DOHH2 (cell line): ENCODE results near the gene OR10A3.

Source experiments
- H3F3A ChIP-seq: fragments of 200-600 bp; sonication (generic), shearing (Covaris generic); 2 replicates; pipeline ENCODE4 v1.6.0; 2016; ENCODE audit warnings: antibody characterized with exemption, mild to moderate bottlenecking; ENCODE audit not compliant: control insufficient read depth, insufficient read depth
- H3K27ac ChIP-seq: fragments of 200-600 bp; sonication (generic); 2 replicates; pipeline ENCODE4 v1.5.1; 2014; ENCODE audit warnings: low read depth, mild to moderate bottlenecking, low read length, moderate library complexity
- H3K27me3 ChIP-seq: fragments of 200-600 bp; sonication (generic); 2 replicates; pipeline ENCODE4 v1.6.1; 2014; ENCODE audit warnings: mild to moderate bottlenecking, low read length, mixed read lengths; ENCODE audit not compliant: control insufficient read depth
- H3K36me3 ChIP-seq: fragments of 200-600 bp; sonication (generic); 2 replicates; pipeline ENCODE4 v1.6.1; 2014; ENCODE audit warnings: mild to moderate bottlenecking, low read length, moderate library complexity, mixed read lengths; ENCODE audit not compliant: control insufficient read depth
- H3K4me1 ChIP-seq: fragments of 200-600 bp; sonication (generic); 2 replicates; pipeline ENCODE4 v1.6.1; 2014; ENCODE audit warnings: mild to moderate bottlenecking, low read length, mixed read lengths; ENCODE audit not compliant: control insufficient read depth
- H3K4me2 ChIP-seq: fragments of 200-600 bp; sonication (generic); 2 replicates; pipeline ENCODE4 v1.6.0; 2014; ENCODE audit warnings: mild to moderate bottlenecking, low read length, moderate library complexity
- H3K4me3 ChIP-seq: fragments of 200-600 bp; sonication (generic); 2 replicates; pipeline ENCODE4 v1.5.1; 2014; ENCODE audit warnings: mild to moderate bottlenecking, low read length, mixed read lengths
- H3K79me2 ChIP-seq: fragments of 200-600 bp; sonication (generic); 2 replicates; pipeline ENCODE4 v1.6.1; 2014; ENCODE audit warnings: mild to moderate bottlenecking, low read length, mixed read lengths; ENCODE audit not compliant: control insufficient read depth
- H3K9me2 ChIP-seq: fragments of 200-600 bp; sonication (generic); replicated peaks from 2 replicates; pipeline ENCODE4 v1.6.1; 2014; ENCODE audit warnings: mild to moderate bottlenecking, low read length, mixed read lengths; ENCODE audit not compliant: control insufficient read depth
- H3K9me3 ChIP-seq: fragments of 200-600 bp; sonication (generic); 2 replicates; pipeline ENCODE4 v1.6.1; 2014; ENCODE audit warnings: antibody characterized with exemption, low read length, mixed read lengths; ENCODE audit not compliant: control insufficient read depth, insufficient read depth
- H4K20me1 ChIP-seq: fragments of 200-600 bp; sonication (generic); 2 replicates; pipeline ENCODE4 v1.6.0; 2014; ENCODE audit warnings: low read depth, mild to moderate bottlenecking, antibody characterized with exemption, low read length, moderate library complexity; ENCODE audit not compliant: control insufficient read depth, insufficient read depth
- CTCF ChIP-seq: fragments of 200-600 bp; sonication (generic); IDR thresholded peaks from one replicate; pipeline ENCODE4 v1.5.1; 2014; ENCODE audit warnings: antibody characterized with exemption, mild to moderate bottlenecking, low read depth, low read length; ENCODE audit not compliant: poor library complexity, severe bottlenecking
- EZH2phosphoT487 ChIP-seq: fragments of 200-600 bp; sonication (generic); IDR thresholded peaks from 2 replicates; pipeline ENCODE4 v1.6.1; 2017; ENCODE audit warnings: borderline replicate concordance, mild to moderate bottlenecking, antibody characterized with exemption, low read length, moderate library complexity, mixed read lengths

The OR10A3 gene

GRCh38 chr11:7927635-7928034 is 13.9 kb downstream of the OR10A3 start:
- Histone ChIP-seq H3K9me2 (no peaks in the 10 kb centered on the region), H3K79me2 (no peaks in the 10 kb centered on the region), H3K36me3 (no peaks in the 10 kb centered on the region), H3K27ac (no peak overlapping the region), H3F3A (no peaks in the 10 kb centered on the region), H3K4me2 (no peak overlapping the region), H3K27me3 (no peaks in the 10 kb centered on the region), H4K20me1 (no peaks in the 10 kb centered on the region), H3K4me1 (no peaks in the 10 kb centered on the region), H3K4me3 (no peak overlapping the region), H3K9me3 (peaks cover 6% of the 10 kb centered on the region; the same call in 1 of the 2 replicates)
- TF ChIP-seq CTCF (no peak), EZH2phosphoT487 (no peak)

GRCh38 chr11:7924536-7924935 is 17.0 kb downstream of the OR10A3 start:
- TF ChIP-seq EZH2phosphoT487 (no peak), CTCF (no peak)
- H3F3A ChIP-seq: no peaks in the 10 kb centered on the region
- H3K9me2 ChIP-seq: no peaks in the 10 kb centered on the region
- no peaks in the 10 kb centered on the region for H4K20me1 ChIP-seq
- no peak overlapping the region for H3K27ac ChIP-seq
- H3K4me2 ChIP-seq: no peak overlapping the region
- no peaks in the 10 kb centered on the region for H3K27me3 ChIP-seq
- no peaks in the 10 kb centered on the region for H3K36me3 ChIP-seq
- no peaks in the 10 kb centered on the region for H3K79me2 ChIP-seq
- H3K4me1 ChIP-seq: no peaks in the 10 kb centered on the region
- no peak overlapping the region for H3K4me3 ChIP-seq
- H3K9me3 ChIP-seq: peaks cover 6% of the 10 kb centered on the region; the same call in 1 of the 2 replicates

GRCh38 chr11:7918141-7918540 is 23.4 kb downstream of the OR10A3 start:
- Histone ChIP-seq H3K9me3 (no peaks in the 10 kb centered on the region), H3K9me2 (no peaks in the 10 kb centered on the region), H3K36me3 (no peaks in the 10 kb centered on the region), H4K20me1 (no peaks in the 10 kb centered on the region), H3F3A (no peaks in the 10 kb centered on the region), H3K4me2 (no peak overlapping the region), H3K79me2 (no peaks in the 10 kb centered on the region), H3K4me3 (no peak overlapping the region), H3K27me3 (no peaks in the 10 kb centered on the region), H3K4me1 (no peaks in the 10 kb centered on the region), H3K27ac (no peak overlapping the region)
- TF ChIP-seq EZH2phosphoT487: no peak
- TF ChIP-seq CTCF: no peak
